ENCODE measurements around the gene PCDHA11. TPM values are rescaled to one million over a fixed set of nuclear protein-coding genes. Genes with fewer than 3 reads are reported as not detected.
"Not testable (repeated sequence)": the region's sequence is repeated elsewhere in the genome, so short reads cannot be mapped to it uniquely, and the experiment has no call there.

The PCDHA11 gene
- total RNA-seq = not detected
- long read RNA-seq = 0 reads

GRCh38 chr5:140868721-140869554 is at the start of gene PCDHA11:
Gene PCDHA11 (plus strand): TSS chr5:140868957. CDS start chr5:140869104, 147 bp downstream.
- DNase-seq = no peak
- ATAC-seq (ENCODE audit: poor library complexity) = no peak
- intact Hi-C loops (cut with DNase I) = no loop called here

- intact Hi-C loops (cut with DNase I) = no loop called here
- no peak for ATAC-seq (ENCODE audit: poor library complexity)
- DNase-seq = peak; percentile 40
Measured at GRCh38 chr5:140821375-140822280, 47.1 kb upstream of the PCDHA11 start, which contains the start of gene PCDHA5. Gene PCDHA5 (plus strand): TSS chr5:140821613.

GRCh38 chr5:140822281-140822629 is 46.5 kb upstream of the PCDHA11 start:
- no peak for DNase-seq
- ATAC-seq (ENCODE audit: poor library complexity) = no peak
- intact Hi-C loops (cut with DNase I) = no loop called here

- intact Hi-C loops (cut with DNase I); DNase-seq; ATAC-seq (ENCODE audit: poor library complexity): not testable (repeated sequence)
Measured at GRCh38 chr5:140822969-140823368, 45.8 kb upstream of the PCDHA11 start.

- ATAC-seq (ENCODE audit: poor library complexity) (no peak), DNase-seq (peak; percentile 34)
Measured at GRCh38 chr5:140823475-140823874, 45.3 kb upstream of the PCDHA11 start.

GRCh38 chr5:140827704-140828361 is 40.9 kb upstream of the PCDHA11 start, which contains the start of gene PCDHA6:
Gene PCDHA6 (plus strand): TSS chr5:140827960. CDS start chr5:140828092, 132 bp downstream.
- intact Hi-C loops (cut with DNase I) = no loop called here
- DNase-seq (no peak), ATAC-seq (ENCODE audit: poor library complexity) (no peak)

More at GRCh38 chr5:140823475-140823874, 45.3 kb upstream of the PCDHA11 start:
- intact Hi-C loops (cut with DNase I) = no loop called here

- ATAC-seq (ENCODE audit: poor library complexity) (no peak), DNase-seq (no peak)
- intact Hi-C loops (cut with DNase I) = no loop called here
Measured at GRCh38 chr5:140828362-140828737, 40.4 kb upstream of the PCDHA11 start.

- intact Hi-C loops (cut with DNase I); ATAC-seq (ENCODE audit: poor library complexity); DNase-seq: not testable (repeated sequence)
Measured at GRCh38 chr5:140829511-140830501, 39.0 kb upstream of the PCDHA11 start.

- ATAC-seq (ENCODE audit: poor library complexity) = no peak
- DNase-seq = no peak
- intact Hi-C loops (cut with DNase I) = no loop called here
Measured at GRCh38 chr5:140833993-140834392, 34.8 kb upstream of the PCDHA11 start, which contains the start of gene PCDHA7. Gene PCDHA7 (plus strand): TSS chr5:140834269. CDS start chr5:140834384, 115 bp downstream.

- intact Hi-C loops (cut with DNase I); DNase-seq; ATAC-seq (ENCODE audit: poor library complexity): not testable (repeated sequence)
Measured at GRCh38 chr5:140834439-140835008, 34.2 kb upstream of the PCDHA11 start.

GRCh38 chr5:140835622-140836510 is 32.9 kb upstream of the PCDHA11 start:
- ATAC-seq (ENCODE audit: poor library complexity) = no peak
- intact Hi-C loops (cut with DNase I) = no loop called here
- peak; percentile 33 for DNase-seq

GRCh38 chr5:140840978-140841962 is 27.5 kb upstream of the PCDHA11 start, which contains the start of gene PCDHA8:
Gene PCDHA8 (plus strand): TSS chr5:140841187. CDS start chr5:140841322, 135 bp downstream.
- no peak for DNase-seq
- no peak for ATAC-seq (ENCODE audit: poor library complexity)
- intact Hi-C loops (cut with DNase I) = no loop called here

- intact Hi-C loops (cut with DNase I) = no loop called here
- DNase-seq (no peak), ATAC-seq (ENCODE audit: poor library complexity) (no peak)
Measured at GRCh38 chr5:140842798-140843733, 25.7 kb upstream of the PCDHA11 start.
